Activated T-cell treated with anti-CD3 and anti-CD28 coated beads, Interleukin-2, amount 50 U/mL, for 4 hours (primary cell): Measurements from ENCODE around the gene GRID1. TPM values are rescaled to one million over a fixed set of nuclear protein-coding genes. Genes with fewer than 3 reads are reported as not detected.

Source experiments
- ATAC-seq, 2 donors: fragments of 200-7000 bp; cut with Tn5 transposase; one replicate each; pipeline ENCODE4 v1.10.0; 2021
- DNase-seq: peaks from one replicate; pipeline ENCODE4 v3.0.0-alpha.2; 2020
- H3K27me3 Mint-ChIP-seq: one replicate; pipeline ENCODE4 v1.8.0; 2021; ENCODE audit warnings: low read depth, mixed read lengths
- H3K36me3 Mint-ChIP-seq: one replicate; pipeline ENCODE4 v1.8.0; 2022; ENCODE audit warnings: mixed read lengths; ENCODE audit not compliant: insufficient read depth
- H3K4me1 Mint-ChIP-seq: one replicate; pipeline ENCODE4 v1.8.0; 2021; ENCODE audit warnings: low read depth, mixed read lengths
- H3K4me3 Mint-ChIP-seq: one replicate; pipeline ENCODE4 v1.8.0; 2021; ENCODE audit warnings: mild to moderate bottlenecking, moderate library complexity, mixed read lengths
- H3K9me3 Mint-ChIP-seq: one replicate; pipeline ENCODE4 v1.8.0; 2021; ENCODE audit warnings: mixed read lengths
- total RNA-seq, 3 donors: library from RNA; stranded (reverse); gene quantifications; one replicate each; pipeline ENCODE4 v1.2.1, GENCODE V29; 2021

The GRID1 gene
- total RNA-seq, 3 donors from 2014 or later: not detected

DNA sequence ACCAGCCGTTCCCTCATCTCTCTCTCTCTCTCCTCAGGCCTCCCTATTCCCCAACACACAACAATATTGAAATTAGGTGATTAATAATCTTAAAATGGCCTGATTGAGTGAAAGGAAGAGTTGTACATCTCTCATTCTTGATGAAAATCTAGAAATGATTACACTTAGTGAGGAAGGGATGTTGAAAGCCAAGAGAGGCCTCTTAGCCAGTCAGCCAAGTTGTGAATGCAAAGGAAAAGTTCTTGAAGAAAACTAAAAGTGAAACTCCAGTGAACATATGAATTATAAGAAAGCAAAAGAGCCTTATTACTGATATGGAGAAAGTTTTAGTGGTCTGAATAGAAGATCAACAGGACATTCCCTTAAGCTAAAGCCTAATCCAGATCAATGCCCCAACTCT, 695.1 kb downstream of the GRID1 start:
- H3K36me3 Mint-ChIP-seq: no peaks in the 10 kb centered on the region
- H3K9me3 Mint-ChIP-seq: peaks cover 6% of the 10 kb centered on the region
- no peak overlapping the region for H3K4me3 Mint-ChIP-seq
- DNase-seq (no peak), ATAC-seq (peak in 1 of 2 donors; percentile 25)
- H3K27me3 Mint-ChIP-seq: no peaks in the 10 kb centered on the region
- no peaks in the 10 kb centered on the region for H3K4me1 Mint-ChIP-seq

DNA sequence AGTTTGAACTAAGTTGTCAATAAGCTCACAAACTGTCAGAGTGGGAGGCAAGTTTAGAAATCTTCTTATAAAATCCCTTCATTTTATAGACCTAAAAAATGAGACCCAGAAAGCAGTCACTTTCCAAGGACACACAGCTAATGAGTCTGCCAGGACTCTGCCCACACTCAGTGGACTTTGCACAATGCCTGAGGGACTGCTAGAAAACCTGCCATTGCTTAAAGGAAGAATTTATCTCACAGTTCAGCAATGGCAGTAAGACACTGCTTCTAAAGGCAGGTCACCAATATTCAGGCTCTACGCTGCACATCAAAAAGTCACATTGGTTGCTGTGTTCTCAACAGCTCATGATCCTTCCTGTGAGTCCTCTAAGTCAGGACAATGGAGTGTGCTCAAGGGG, 698.1 kb downstream of the GRID1 start:
- no peaks in the 10 kb centered on the region for H3K36me3 Mint-ChIP-seq
- no peak for ATAC-seq

DNA sequence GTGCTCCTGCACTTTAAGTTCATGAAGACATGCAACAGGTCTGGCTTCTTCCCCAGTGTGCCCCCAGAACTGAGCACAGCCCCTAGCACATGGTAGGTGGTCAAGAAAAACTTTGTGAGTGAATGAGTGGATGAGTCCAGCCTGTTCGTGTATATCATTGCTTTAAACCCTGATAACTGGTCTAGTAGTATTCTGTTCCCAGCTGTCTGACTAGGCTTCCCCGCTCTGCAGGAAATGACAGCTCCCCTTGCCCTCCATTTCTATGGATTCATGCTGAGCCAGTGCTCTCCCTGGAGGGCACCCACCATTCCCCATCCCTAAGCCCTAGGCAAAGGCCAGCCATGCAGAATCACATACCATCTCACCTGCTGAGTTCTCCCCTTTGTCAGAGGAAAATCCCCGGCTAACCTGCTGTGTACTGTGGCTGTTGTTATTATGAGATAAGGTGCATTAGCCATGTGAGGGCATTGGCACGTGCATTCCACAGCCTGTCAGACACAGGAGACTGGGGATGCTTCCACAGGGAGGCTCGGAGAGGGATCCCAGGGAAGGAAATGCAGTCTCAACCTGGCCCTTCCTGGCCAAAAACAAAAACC, 698.9 kb downstream of the GRID1 start:
- no peak for ATAC-seq
- Mint-ChIP-seq H3K4me1 (no peaks in the 10 kb centered on the region), H3K36me3 (no peaks in the 10 kb centered on the region), H3K9me3 (peaks cover 2% of the 10 kb centered on the region), H3K27me3 (no peaks in the 10 kb centered on the region), H3K4me3 (no peak overlapping the region)
- no peak for DNase-seq

More for the DNA sequence above, 698.1 kb downstream of the GRID1 start:
- H3K27me3 Mint-ChIP-seq: no peaks in the 10 kb centered on the region
- no peak overlapping the region for H3K4me3 Mint-ChIP-seq
- H3K4me1 Mint-ChIP-seq: no peaks in the 10 kb centered on the region
- DNase-seq: no peak
- H3K9me3 Mint-ChIP-seq: peaks cover 6% of the 10 kb centered on the region

DNA sequence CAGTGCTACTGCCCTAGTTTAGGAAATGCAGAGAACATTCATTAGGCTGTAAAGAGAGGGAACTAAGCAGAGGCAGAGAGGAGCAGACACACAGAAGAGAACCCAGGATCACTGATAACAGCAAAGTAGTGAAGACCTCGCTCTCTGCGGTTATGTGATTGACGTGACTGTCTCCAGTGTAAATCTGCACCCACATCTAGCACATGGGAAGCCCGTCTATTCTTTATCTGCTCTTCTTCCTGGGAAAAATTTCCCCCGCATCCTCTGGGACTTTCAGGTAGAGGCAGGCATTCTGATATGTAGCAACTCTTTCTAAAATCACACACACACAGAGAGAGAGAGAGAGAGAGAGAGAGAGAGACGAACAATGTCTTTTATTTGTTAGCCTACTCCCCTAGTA, 699.6 kb downstream of the GRID1 start:
- no peaks in the 10 kb centered on the region for H3K27me3 Mint-ChIP-seq
- no peaks in the 10 kb centered on the region for H3K4me1 Mint-ChIP-seq
- no peak for DNase-seq
- H3K9me3 Mint-ChIP-seq: no peaks in the 10 kb centered on the region
- H3K36me3 Mint-ChIP-seq: no peaks in the 10 kb centered on the region
- no peak for ATAC-seq
- no peak overlapping the region for H3K4me3 Mint-ChIP-seq

DNA sequence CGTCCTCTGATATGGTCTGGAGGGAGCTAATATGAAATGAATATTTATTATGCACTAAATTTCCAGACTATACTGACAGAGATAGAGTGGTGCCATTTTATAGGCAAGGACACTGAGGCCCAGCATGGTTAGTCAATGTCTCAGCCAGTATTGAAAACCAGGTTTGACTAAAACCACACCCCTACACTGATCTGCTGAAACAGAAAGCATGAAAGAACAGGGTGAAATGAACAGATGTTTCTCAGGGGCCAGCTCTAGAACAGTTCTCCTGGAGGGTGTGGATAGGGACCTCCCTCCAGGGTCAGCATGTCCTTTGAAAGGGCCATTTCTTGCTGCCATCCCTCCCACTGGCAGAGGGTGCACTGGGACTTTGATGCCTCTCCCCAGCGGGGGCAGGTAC, 700.5 kb downstream of the GRID1 start:
- no peak overlapping the region for H3K4me3 Mint-ChIP-seq
- no peak for DNase-seq

DNA sequence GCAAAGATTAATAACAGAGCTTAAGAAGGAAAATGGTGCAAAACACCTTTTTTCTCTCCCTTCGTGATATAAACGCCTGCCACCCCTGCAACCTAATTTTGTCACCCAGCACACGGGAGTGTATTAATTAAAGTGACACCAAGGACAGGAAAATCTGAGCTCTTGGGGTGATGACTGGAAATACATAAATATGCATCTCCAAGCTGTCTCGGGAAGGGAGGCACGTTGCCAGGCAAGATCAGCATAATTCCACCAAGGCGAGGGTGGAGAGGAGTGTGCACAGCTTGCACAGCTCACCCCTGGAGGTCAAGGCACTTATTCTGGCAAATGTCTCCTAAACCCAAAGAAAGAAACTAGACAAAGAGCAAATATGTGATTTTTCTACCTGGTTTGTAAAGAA, 700.9 kb downstream of the GRID1 start:
- no peak overlapping the region for H3K4me3 Mint-ChIP-seq
- no peak for ATAC-seq
- DNase-seq: no peak
- no peaks in the 10 kb centered on the region for H3K27me3 Mint-ChIP-seq
- H3K36me3 Mint-ChIP-seq: no peaks in the 10 kb centered on the region
- no peaks in the 10 kb centered on the region for H3K9me3 Mint-ChIP-seq
- H3K4me1 Mint-ChIP-seq: no peaks in the 10 kb centered on the region

More for the DNA sequence above, 700.5 kb downstream of the GRID1 start:
- Mint-ChIP-seq H3K4me1 (no peaks in the 10 kb centered on the region), H3K27me3 (no peaks in the 10 kb centered on the region), H3K36me3 (no peaks in the 10 kb centered on the region), H3K9me3 (no peaks in the 10 kb centered on the region)
- ATAC-seq: peak in 1 of 2 donors; percentile 30

DNA sequence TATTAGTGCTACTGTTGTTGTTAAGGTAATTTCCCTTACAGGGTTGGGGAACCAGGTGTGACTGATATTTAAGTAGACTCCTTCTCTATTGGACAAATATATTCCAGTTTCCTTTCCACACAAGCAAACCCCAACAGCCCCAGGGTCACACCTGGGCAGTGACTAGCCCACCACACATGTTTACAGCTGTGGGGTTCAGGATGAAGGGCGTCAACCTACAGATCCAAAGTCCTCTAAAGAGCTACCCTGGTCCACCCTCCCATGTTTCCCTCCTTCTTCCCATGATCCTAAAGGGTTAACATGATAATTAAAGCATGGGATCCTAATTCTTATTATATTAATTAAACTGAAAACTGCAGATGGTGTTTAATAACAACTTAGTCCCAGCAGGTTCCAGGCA, 701.5 kb downstream of the GRID1 start:
- Mint-ChIP-seq H3K4me1 (no peaks in the 10 kb centered on the region), H3K9me3 (no peaks in the 10 kb centered on the region), H3K36me3 (no peaks in the 10 kb centered on the region), H3K4me3 (no peak overlapping the region), H3K27me3 (no peaks in the 10 kb centered on the region)
- ATAC-seq (no peak), DNase-seq (no peak)

DNA sequence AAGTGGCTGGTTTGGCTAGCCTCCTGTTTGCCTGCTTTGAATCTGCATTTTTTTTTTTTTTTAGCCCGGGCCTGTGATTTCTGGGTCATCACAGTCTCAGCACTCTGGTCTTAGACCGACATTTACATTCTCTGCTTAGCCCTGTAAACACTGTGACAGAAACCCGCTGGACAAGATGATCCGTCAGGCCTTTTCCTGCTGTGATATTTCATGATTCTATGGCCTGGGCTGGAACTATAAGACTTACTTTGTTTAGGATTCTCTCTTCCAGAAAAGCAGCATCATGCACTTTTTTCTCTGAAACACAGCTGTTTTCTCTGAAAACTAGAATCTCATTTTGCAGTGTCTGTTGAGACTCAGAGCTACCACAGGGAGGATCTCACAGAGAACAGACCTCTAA, 705.5 kb downstream of the GRID1 start:
- H3K9me3 Mint-ChIP-seq: no peaks in the 10 kb centered on the region
- no peak overlapping the region for H3K4me3 Mint-ChIP-seq
- DNase-seq (no peak), ATAC-seq (no peak)
- H3K36me3 Mint-ChIP-seq: no peaks in the 10 kb centered on the region
- no peaks in the 10 kb centered on the region for H3K4me1 Mint-ChIP-seq
- H3K27me3 Mint-ChIP-seq: no peaks in the 10 kb centered on the region

DNA sequence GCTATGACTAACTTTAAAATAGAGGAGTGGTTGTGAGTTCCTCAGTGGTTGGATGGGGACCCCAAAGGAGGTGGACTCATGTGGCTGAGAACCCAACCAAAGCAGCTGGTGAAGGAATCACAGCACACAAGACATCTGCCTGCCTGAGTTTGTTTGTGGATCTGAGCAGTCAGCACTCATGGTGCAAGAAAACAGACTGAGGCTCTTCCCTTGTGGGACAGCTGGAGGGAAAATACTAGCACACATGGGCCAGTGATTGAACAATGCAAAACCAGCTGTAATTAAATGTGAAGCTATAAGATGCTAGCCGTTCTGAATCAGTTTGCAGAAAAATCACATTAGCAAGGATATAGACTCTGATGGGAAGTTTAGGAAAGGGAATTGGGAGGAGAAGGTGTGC, 707.3 kb downstream of the GRID1 start:
- no peaks in the 10 kb centered on the region for H3K9me3 Mint-ChIP-seq
- ATAC-seq (no peak), DNase-seq (no peak)
- no peak overlapping the region for H3K4me3 Mint-ChIP-seq
- no peaks in the 10 kb centered on the region for H3K36me3 Mint-ChIP-seq
- no peaks in the 10 kb centered on the region for H3K4me1 Mint-ChIP-seq
- no peaks in the 10 kb centered on the region for H3K27me3 Mint-ChIP-seq

DNA sequence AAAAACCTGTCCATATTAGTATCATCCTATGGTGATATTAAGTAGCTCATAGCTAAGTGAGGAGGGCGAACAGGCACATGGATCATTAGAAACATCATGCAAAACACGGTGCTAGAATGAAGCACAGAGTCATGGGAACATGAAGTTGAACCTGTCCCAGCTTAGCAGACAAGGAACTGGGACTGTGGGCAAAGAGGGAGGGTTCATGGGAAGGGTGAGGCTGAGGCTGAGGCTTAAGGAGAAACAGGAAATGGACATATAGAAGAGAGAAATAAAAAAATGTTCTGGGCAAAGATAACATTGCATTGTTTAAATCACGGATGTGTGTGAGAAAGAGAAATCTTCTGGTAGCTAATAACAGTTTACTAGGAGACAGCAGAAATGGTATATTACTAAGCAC, 708.1 kb downstream of the GRID1 start:
- no peaks in the 10 kb centered on the region for H3K27me3 Mint-ChIP-seq
- H3K9me3 Mint-ChIP-seq: no peaks in the 10 kb centered on the region
- no peaks in the 10 kb centered on the region for H3K4me1 Mint-ChIP-seq
- no peak for DNase-seq
- no peak for ATAC-seq
- no peaks in the 10 kb centered on the region for H3K36me3 Mint-ChIP-seq
- no peak overlapping the region for H3K4me3 Mint-ChIP-seq

DNA sequence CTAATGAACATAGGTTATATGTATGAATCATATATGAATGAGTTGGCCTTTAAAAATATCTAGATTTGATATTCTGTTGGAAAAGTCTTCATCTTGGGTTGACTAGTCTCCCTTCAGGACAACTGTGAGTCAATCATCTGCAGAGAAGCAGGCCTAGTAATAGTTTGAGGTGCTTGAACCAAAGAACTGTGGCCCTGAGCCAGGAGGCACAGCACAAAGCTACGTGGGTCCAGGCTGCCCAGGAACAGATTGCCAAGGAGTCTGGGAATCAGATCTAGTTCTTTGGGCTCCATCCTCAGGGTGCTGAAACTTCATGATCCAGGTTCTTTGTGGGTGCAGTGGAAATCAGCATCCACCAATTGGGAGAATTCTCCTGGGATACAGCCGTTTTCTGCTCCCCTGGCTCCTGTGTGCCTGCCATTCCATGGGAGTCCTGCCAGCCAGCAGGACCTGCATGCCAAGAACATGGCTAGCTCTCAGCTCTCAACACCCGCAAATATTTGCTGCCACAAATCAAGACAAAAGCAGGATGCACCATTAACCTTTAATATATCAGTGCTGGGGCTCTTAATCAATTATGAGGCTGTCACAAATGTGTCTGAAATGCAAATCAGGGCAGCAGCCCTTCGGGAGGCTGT, 709.0 kb downstream of the GRID1 start:
- DNase-seq: no peak
- no peaks in the 10 kb centered on the region for H3K36me3 Mint-ChIP-seq
- H3K27me3 Mint-ChIP-seq: no peaks in the 10 kb centered on the region
- H3K4me3 Mint-ChIP-seq: no peak overlapping the region
- H3K9me3 Mint-ChIP-seq: no peaks in the 10 kb centered on the region
- no peaks in the 10 kb centered on the region for H3K4me1 Mint-ChIP-seq
- ATAC-seq: no peak

DNA sequence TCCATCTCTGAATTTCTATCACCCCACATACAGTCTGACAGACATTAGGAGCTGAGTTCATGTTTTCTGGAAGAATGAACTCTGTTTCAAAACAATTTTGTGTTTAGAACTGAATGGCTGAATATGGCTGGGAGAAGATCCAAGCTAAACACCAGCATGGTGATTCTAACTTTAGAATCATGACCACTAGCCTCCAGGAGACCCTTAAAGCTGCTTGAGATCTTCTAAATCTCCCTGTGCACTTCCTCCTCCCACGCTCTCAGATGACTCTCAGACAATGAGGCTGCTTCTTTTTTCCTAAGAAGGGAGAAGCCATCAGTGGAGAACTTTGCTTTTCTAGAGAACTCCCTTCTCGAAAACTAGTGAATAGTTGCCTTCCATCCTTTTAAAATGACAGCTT, 711.2 kb downstream of the GRID1 start:
- no peak for DNase-seq
- no peaks in the 10 kb centered on the region for H3K27me3 Mint-ChIP-seq
- no peak overlapping the region for H3K4me3 Mint-ChIP-seq
- H3K4me1 Mint-ChIP-seq: no peaks in the 10 kb centered on the region
- ATAC-seq: no peak
- no peaks in the 10 kb centered on the region for H3K36me3 Mint-ChIP-seq
- no peaks in the 10 kb centered on the region for H3K9me3 Mint-ChIP-seq

DNA sequence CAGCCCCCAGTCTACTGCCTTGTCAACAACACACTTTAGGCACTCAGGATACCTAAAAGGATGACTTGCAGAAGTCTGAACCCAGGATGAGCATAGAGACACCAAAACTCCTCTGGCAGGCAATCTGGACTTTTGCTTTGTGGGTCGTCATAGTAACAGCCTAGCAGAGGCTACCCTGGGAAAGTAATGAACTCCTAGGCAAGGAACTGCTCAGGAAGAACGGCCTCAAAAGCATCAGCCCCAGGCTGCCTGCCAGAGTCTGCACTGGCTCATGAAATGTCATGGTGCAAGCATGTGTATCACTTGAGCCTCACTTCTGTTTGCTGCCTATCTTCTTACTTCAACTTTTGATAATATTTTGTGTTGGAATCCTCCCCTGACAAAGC, 715.1 kb downstream of the GRID1 start:
- no peaks in the 10 kb centered on the region for H3K4me1 Mint-ChIP-seq

DNA sequence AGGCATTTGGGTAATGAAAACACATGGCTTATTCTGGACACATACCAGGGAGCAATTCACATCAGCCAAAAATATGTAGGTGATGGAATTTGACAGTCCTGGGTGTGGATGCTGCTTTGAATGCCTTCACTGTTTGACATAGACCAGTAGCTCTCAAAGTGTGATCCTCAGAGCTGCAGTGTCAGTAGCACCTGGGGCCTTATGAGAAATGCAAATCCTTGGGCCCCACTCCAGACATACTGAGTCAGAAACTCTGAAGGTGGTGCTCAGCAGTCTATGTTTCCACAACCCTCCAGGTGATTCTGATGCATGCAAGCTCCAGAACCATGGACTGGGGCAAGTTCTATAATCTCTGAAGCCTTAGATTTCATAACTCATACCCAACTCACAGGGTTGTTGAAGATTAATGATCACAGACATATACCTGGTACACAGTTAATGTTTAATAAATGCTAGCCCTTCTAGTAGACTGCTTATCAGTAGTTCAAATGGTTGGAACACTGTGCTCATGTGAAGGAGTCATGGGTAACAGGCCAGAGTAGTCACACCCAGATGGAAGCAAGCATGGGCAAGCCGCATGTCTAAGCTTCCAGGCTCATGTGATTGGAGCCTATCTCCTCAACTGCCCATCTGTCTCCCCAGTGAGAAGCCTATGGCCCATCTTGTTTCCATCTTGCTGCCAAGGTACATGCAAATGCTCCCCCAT, 715.7 kb downstream of the GRID1 start:
- Mint-ChIP-seq H3K27me3 (no peaks in the 10 kb centered on the region), H3K4me3 (no peak overlapping the region), H3K4me1 (no peaks in the 10 kb centered on the region), H3K9me3 (no peaks in the 10 kb centered on the region), H3K36me3 (no peaks in the 10 kb centered on the region)
- DNase-seq (no peak), ATAC-seq (no peak)

More for the DNA sequence above, 715.1 kb downstream of the GRID1 start:
- H3K9me3 Mint-ChIP-seq: no peaks in the 10 kb centered on the region
- ATAC-seq: no peak
- no peak for DNase-seq
- H3K36me3 Mint-ChIP-seq: no peaks in the 10 kb centered on the region
- H3K27me3 Mint-ChIP-seq: no peaks in the 10 kb centered on the region
- H3K4me3 Mint-ChIP-seq: no peak overlapping the region

DNA sequence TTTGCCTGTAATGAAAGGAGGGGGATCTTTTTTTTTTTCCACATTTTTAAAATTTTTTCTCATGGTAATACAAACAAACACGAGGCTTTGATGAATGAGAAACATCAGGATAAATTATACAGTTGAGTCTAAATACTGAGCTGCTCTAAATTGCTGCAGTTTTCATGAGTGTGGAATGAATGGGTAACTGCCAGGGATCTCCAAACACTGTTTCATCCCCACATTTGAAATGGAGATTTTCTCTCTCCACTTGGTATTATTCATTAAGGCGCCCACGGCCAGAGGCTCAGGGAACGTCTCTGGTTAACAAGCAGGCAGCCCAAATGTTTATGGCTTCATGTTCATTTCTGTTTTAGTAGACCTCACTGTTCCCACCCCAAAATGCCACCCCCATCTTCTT, 717.1 kb downstream of the GRID1 start:
- Mint-ChIP-seq H3K36me3 (no peaks in the 10 kb centered on the region), H3K4me3 (no peak overlapping the region), H3K27me3 (no peaks in the 10 kb centered on the region), H3K4me1 (no peaks in the 10 kb centered on the region), H3K9me3 (no peaks in the 10 kb centered on the region)
- DNase-seq (no peak), ATAC-seq (no peak)
